K562 (cell line): ENCODE data around the gene C16orf92. TPM values are rescaled to one million over a fixed set of nuclear protein-coding genes. Genes with fewer than 3 reads are reported as not detected.
A peak's percentile ranks its signal among the peaks of the same experiment; 100 is the strongest.

ENCODE experiments used
- RBFOX2 ChIP-seq: fragments of 200-400 bp; formaldehyde crosslinking; IDR thresholded peaks from 2 replicates; pipeline ENCODE4 v1.6.1; 2017; ENCODE audit warnings: low read depth, mild to moderate bottlenecking, low read length, moderate library complexity
- polyA plus RNA-seq, 8 experiments: library from polyadenylated mRNA; depleted of rRNA in 4 of 8; stranded (reverse) in 5 of 8; unstranded in 3 of 8; fragments of >200 nt; fragmentation: Nextera tagmentation in 2 of 8; fragmentation: Illumina TruSeq in 1 of 8; extraction: Ambion mirVana in 2 of 8; extraction: Trizol in 1 of 8; gene quantifications; 2 replicates each; pipeline versions ENCODE4 v1.2.1 to v1.2.3, GENCODE V29; 2011 to 2014; ENCODE audit warnings: inconsistent platforms in 1 of 8, missing spikeins in 1 of 8
- total RNA-seq, 7 experiments: library from RNA; depleted of rRNA in 6 of 7; stranded (reverse); fragments of >200 nt in 6 of 7; fragmentation: Illumina TruSeq in 2 of 7; extraction: Trizol in 2 of 7; gene quantifications; 2 replicates each; pipeline versions ENCODE4 v1.2.1 to v1.2.3, GENCODE V29; 2011 to 2021; ENCODE audit warnings: low replicate concordance in 1 of 7
- TF ChIP-seq, protein P1 (sequence below): fragments of 450-650 bp; IDR thresholded peaks from 2 replicates; pipeline ENCODE4 v1.6.1; 2016; ENCODE audit warnings: low read depth

Gene C16orf92
- total and polyA plus RNA-seq, 9 of the 15 experiments (the other 6 are each of a cell fraction or from before 2014, with no cell fraction given), result not detected

DNA sequence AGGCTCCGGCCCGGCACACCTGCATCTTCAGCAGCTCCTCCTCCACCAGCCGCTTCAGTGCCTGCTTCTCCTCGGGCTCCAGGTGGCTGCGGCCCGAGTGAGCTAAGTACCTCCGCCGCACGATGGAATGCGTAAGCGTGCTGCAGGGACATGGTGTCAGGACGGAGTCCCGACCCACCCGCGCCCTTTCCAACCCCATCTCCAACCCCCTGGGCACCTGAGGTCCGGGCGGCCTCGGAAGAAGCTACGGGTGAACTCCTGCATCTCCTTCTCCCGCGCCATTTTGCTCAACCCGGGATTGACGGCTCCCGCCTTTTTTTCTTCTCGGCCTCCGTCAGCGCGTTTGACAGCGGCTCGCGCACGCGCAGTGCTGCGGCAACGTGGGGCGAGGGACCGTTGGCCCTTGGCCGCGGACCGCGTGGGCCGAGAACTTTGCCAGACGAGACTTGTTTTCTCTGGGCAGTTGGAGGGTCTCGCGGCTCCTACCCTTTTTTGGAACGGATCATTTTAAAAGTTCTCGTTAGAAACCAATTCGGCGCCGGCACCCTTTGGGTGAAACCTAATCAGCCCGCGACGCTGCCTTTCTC lies 27.6 kb upstream of the C16orf92 start, which contains the start of gene HIRIP3 (continued):
- TF ChIP-seq RBFOX2, result peak; percentile 92
- TF ChIP-seq, protein P1, sequence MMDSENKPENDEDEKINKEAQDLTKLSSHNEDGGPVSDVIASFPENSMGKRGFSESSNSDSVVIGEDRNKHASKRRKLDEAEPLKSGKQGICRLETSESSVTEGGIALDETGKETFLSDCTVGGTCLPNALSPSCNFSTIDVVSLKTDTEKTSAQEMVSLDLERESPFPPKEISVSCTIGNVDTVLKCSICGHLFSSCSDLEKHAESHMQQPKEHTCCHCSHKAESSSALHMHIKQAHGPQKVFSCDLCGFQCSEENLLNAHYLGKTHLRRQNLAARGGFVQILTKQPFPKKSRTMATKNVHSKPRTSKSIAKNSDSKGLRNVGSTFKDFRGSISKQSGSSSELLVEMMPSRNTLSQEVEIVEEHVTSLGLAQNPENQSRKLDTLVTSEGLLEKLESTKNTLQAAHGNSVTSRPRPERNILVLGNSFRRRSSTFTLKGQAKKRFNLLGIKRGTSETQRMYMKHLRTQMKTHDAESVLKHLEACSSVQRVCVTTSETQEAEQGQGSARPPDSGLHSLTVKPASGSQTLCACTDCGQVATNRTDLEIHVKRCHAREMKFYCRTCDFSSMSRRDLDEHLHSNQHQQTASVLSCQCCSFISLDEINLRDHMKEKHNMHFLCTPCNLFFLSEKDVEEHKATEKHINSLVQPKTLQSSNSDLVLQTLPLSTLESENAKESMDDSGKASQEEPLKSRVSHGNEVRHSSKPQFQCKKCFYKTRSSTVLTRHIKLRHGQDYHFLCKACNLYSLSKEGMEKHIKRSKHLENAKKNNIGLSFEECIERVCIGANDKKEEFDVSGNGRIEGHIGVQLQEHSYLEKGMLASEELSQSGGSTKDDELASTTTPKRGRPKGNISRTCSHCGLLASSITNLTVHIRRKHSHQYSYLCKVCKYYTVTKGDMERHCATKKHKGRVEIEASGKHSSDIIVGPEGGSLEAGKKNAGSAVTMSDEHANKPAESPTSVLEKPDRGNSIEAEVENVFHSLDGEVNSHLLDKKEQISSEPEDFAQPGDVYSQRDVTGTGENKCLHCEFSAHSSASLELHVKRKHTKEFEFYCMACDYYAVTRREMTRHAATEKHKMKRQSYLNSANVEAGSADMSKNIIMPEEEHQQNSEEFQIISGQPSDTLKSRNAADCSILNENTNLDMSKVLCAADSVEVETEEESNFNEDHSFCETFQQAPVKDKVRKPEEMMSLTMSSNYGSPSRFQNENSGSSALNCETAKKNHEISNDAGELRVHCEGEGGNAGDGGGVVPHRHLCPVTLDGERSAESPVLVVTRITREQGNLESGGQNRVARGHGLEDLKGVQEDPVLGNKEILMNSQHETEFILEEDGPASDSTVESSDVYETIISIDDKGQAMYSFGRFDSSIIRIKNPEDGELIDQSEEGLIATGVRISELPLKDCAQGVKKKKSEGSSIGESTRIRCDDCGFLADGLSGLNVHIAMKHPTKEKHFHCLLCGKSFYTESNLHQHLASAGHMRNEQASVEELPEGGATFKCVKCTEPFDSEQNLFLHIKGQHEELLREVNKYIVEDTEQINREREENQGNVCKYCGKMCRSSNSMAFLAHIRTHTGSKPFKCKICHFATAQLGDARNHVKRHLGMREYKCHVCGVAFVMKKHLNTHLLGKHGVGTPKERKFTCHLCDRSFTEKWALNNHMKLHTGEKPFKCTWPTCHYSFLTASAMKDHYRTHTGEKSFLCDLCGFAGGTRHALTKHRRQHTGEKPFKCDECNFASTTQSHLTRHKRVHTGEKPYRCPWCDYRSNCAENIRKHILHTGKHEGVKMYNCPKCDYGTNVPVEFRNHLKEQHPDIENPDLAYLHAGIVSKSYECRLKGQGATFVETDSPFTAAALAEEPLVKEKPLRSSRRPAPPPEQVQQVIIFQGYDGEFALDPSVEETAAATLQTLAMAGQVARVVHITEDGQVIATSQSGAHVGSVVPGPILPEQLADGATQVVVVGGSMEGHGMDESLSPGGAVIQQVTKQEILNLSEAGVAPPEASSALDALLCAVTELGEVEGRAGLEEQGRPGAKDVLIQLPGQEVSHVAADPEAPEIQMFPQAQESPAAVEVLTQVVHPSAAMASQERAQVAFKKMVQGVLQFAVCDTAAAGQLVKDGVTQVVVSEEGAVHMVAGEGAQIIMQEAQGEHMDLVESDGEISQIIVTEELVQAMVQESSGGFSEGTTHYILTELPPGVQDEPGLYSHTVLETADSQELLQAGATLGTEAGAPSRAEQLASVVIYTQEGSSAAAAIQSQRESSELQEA, result peak; percentile 93
- TF ChIP-seq, all 486 proteins: peak for 109
